DMS79 treated with DMSO at 0.1 percent for 48 hours (cell line): Measurements from ENCODE around the gene ADAMTS14.
A peak's percentile ranks its signal among the peaks of the same experiment; 100 is the strongest.
"Not testable (repeated sequence)": the region's sequence is repeated elsewhere in the genome, so short reads cannot be mapped to it uniquely, and the experiment has no call there.

Experiments used
- DNase-seq: peaks from one replicate; lab custom pipeline; 2025; lab: John Stamatoyannopoulos, UW

Gene ADAMTS14, protein sequence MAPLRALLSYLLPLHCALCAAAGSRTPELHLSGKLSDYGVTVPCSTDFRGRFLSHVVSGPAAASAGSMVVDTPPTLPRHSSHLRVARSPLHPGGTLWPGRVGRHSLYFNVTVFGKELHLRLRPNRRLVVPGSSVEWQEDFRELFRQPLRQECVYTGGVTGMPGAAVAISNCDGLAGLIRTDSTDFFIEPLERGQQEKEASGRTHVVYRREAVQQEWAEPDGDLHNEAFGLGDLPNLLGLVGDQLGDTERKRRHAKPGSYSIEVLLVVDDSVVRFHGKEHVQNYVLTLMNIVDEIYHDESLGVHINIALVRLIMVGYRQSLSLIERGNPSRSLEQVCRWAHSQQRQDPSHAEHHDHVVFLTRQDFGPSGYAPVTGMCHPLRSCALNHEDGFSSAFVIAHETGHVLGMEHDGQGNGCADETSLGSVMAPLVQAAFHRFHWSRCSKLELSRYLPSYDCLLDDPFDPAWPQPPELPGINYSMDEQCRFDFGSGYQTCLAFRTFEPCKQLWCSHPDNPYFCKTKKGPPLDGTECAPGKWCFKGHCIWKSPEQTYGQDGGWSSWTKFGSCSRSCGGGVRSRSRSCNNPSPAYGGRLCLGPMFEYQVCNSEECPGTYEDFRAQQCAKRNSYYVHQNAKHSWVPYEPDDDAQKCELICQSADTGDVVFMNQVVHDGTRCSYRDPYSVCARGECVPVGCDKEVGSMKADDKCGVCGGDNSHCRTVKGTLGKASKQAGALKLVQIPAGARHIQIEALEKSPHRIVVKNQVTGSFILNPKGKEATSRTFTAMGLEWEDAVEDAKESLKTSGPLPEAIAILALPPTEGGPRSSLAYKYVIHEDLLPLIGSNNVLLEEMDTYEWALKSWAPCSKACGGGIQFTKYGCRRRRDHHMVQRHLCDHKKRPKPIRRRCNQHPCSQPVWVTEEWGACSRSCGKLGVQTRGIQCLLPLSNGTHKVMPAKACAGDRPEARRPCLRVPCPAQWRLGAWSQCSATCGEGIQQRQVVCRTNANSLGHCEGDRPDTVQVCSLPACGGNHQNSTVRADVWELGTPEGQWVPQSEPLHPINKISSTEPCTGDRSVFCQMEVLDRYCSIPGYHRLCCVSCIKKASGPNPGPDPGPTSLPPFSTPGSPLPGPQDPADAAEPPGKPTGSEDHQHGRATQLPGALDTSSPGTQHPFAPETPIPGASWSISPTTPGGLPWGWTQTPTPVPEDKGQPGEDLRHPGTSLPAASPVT

DNA sequence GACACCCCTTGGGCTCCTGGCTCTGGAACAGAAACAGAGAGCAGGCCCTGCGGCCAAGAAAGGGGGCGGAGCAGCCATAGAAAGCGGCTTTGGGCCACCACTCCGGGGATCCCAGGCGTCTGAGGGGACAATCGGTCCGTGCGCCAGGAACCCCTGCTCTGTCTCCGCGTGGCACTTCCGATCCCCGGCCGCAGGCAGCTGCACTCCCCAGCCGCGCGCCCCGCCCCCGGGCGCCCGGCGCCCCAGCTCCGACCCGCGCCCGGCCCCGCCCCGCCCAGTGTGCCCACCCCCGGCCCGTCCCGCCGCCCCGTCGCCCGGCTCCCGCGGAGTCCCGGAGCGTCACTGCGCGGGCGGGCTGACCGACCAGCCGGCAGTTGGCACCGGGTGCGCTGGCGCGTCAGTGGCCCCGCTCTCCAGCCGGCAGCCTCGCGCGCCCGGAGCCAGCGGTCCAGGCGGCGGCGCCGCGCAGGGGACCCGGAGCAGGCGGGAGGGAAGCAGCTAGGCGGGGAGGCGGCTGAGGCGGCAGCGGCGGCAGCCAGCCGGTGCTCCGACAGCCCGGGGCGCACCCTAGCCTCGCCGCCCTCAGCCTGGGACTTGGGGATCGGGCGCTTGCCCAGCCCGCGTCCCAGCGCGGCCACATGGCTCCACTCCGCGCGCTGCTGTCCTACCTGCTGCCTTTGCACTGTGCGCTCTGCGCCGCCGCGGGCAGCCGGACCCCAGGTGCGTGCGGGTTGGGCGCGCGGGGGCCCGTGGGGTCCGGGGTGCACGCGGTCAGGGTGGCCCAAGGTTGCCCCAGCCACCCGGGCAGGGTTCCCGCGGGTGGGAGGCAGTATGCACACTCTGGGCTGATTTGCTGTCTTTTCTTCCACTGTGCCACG, at the start of gene ADAMTS14:
Gene ADAMTS14 (plus strand): TSS at position 342 of the 878 bp plus-strand sequence. CDS start 297 bp downstream, at position 639.
- peak; percentile 25 for DNase-seq

DNA sequence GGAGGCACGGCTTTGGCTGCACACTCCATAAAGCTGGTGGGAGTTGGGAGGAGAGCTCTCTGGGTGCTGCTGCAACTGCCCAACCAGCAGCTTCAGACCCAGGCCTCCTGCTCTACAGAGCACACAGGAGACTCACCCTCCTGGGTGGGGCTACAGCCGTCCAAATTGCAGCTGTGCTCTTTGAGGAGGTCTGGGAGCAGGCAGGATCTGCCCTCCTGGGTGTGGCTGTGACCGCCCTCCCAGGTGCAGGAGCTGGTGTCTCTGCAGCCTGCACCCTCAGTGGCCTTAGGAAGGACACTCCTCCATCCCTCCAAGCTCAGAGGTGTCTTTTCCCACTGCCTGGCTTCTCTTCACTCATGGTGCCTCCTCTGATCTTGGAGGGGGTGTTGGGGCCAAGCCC, 49.8 kb upstream of the ADAMTS14 start:
- no peak for DNase-seq

DNA sequence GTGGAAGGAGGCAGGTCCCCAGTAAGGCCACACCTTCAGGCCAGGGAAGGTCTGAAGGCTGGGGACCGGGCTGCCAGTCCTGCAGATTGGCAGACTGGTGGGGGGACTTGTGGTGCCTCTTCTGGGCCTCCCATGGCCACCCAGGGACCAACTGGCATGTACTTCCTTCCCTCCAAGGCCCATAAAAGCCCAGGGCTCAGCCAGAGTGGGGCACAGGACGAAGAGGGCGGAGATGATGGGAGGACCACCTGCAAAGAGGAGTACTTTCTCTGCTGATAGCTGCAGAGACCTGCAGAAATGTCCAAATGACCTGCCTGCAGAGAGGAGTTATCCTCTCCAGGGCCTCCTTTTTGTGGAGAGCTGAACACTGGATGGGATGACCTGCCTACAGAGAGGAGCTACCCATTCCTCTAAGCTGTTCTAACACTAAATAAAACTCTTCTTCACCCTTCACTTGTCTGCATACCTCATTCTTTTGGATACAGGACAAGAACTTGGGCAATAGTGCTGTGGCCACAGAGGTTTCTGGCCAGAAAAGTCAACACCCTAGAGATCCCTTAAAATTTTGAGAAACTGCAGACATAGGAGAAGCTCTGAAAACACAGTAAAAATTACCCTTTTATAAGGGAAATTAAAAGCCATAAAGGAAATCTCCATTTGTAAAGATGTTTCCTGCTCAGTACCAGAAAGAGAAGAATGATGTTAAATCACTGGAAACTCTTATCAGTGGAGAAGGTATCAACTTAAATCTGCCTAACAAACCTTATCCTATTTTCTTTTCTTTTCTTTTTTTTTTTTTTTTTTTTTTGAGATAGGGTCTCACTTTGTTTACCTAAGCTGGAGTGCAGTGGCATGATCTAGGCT, 49.1 kb upstream of the ADAMTS14 start:
- no peak for DNase-seq

DNA sequence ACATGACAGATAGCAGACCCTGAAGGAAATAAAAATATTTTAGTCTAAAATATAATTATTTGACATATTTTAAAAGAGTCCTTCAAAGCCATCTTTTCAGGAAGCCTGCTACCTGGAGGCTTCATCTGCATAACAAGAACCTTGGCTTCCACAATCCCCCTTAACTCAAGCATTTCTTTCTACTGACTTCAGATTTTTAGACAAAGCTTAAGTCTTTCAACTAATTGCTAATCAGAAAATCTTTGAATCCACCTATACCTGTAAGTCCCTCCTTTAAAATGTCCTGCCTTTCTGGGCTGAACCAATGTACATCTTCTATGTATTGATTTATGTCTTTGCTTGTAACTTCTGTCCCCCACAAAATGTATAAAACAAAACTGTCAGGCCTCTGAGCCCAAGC, 46.2 kb upstream of the ADAMTS14 start:
- no peak for DNase-seq

DNA sequence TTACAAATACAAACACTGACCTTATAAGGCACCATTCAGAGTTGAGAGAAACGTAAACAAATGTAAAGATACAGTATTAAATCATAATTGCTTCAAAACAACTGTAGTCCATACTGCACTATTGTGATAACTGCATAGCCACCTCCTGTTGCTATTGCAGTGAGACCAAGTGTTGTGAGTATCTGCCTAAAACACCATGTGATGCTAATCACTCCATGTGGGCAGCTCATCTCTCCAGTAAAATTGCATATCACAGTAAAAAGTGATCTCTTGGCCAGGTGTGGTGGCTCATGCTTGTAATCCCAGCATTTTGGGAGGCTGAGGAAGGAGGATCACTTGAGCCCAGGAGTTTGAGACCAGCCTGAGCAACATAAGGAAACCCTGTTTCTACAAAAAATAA, 43.0 kb upstream of the ADAMTS14 start:
- DNase-seq = no peak

DNA sequence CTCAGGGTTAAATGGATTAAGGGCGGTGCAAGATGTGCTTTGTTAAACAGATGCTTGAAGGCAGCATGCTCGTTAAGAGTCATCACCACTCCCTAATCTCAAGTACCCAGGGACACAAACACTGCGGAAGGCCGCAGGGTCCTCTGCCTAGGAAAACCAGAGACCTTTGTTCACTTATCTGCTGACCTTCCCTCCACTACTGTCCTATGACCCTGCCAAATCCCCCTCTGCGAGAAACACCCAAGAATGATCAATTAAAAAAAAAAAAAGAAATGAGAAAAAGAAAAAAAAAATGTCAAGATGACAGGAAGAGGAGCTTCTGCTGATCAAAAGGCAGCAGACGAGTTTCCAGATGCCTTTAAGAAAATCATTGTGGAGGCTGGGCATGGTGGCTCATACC, 40.6 kb upstream of the ADAMTS14 start:
- DNase-seq = not testable (repeated sequence)

DNA sequence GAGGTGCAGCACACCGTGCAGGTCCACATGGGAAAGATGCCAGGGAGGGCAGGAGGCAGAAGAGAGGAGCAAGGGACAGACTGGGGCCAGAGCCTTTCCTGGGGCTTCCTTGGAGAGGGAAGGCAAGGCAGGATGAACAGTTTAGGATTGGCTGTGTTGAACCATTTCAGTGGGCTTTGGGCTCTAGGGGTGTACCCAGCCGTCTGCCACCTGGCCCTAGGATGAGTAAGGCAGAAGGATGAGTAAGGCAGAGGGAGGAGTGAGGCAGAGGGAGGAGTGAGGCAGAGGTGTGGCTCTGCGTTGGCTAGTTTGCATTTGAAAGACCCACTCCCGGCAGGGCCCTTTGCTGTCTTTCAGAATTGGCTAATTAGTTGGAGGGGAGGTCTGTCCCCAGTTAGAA, 38.3 kb upstream of the ADAMTS14 start:
- DNase-seq = no peak

DNA sequence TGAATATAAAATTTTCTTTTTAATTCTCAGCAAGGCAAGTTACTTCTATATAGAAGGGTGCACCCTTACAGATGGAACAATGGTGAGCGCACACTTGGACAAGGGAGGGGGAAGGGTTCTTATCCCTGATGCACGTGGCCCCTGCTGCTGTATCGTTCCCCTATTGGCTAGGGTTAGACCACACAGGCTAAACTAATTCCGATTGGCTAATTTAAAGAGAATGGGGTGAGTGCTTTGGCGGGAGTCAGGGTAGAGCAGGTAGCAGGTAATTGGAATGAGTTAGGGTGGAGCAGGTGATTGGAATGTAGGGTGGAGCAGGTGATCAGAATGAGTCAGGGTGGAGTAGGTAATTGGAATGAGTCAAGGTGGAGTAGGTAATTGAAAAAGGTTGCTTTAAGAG, 37.8 kb upstream of the ADAMTS14 start:
- not testable (repeated sequence) for DNase-seq

DNA sequence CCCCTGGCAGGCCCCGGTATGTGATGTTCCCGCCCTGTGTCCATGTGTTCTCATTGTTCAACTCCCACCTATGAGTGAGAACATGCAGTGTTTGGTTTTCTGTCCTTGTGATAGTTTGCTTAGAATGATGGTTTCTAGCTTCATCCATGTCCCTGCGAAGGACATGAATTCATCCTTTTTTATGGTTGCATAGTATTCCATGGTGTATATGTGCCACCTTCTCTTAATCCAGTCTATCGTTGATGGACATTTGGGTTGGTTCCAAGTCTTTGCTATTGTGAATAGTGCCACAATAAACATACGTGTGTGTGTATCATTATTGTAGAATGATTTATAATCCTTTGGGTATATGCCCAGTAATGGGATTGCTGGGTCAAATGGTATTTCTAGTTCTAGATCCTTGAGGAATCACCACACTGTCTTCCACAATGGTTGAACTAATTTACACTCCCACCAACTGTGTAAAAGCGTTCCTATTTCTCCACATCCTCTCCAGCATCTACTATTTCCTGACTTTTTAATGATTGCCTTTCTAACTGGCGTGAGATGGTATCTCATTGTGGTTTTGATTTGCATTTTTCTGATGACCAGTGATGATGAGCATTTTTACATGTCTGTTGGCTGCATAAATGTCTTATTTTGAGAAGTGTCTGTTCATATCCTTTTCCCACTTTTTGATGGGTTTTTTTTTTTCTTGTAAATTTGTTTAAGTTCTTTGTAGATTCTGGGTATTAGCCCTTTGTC, 32.5 kb upstream of the ADAMTS14 start:
- not testable (repeated sequence) for DNase-seq

DNA sequence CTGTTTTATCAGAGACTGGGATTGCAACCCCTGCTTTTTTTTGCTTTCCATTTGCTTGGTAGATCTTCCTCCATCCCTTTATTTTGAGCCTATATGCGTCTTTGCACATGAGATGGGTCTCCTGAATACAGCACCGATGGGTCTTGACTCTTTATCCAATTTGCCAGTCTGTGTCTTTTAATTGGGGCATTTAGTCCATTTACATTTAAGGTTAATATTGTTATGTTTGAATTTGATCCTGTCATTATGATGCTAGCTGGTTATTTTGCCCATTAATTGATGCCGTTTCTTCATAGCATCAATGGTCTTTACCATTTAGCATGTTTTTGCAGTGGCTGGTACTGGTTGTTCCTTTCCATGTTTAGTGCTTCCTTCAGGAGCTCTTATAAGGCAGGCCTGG, 29.0 kb upstream of the ADAMTS14 start:
- not testable (repeated sequence) for DNase-seq

DNA sequence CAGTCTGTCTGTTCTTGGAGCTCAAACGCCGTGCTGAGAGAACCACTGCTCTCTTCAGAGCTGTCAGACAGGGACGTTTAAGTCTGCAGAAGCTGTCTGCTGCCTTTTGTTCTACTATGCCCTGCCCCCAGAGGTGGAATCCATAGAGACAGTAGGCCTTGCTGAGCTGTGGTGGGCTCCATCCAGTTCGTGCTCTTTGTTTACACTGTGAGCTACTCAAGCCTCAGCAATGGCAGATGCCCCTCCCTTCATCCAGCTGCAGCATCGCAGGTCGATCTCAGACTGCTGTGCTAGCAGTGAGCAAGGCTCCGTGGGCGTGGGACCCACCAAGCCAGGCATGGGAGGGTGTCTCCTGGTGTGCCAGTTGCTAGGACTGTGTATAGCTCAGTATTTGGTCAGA, 27.3 kb upstream of the ADAMTS14 start:
- not testable (repeated sequence) for DNase-seq

DNA sequence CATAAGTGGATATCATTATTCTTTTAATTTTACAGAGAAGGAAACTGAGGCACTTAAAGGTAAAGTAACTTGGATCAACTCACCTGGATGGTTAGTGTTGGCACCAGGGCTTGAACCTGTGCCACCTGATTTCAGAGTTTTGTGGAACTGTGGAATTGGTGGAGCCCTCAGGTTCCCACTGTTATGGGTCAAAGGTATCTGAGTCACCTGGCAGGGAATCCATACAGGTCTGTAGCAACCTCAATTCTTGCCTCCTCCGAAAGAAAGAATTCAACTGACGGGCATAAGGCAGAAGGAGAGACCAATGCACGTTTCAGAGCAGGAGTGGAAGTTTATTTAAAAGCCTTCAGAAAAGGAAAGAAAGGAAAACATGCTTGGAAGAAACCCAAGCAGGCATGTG, 25.2 kb upstream of the ADAMTS14 start:
- no peak for DNase-seq

DNA sequence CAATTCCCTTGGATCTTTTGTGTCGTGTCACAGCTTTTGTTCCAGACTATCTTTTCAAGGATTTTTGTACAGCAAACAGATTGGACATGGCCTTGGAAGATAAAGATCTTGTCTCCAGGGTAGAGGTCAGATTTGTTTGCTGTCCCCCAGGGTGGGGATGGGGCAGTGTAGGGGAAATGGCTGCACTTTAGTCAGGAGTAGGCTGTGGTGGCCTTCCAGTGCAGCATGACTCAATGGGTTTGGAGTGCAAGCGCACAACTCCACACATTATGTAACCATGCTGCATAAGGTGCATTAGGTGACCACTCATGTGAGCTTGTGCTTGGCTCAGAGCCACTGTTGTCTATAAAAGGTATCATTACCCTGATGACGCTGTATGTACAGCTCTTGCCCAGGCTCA, 23.9 kb upstream of the ADAMTS14 start:
- DNase-seq = no peak

DNA sequence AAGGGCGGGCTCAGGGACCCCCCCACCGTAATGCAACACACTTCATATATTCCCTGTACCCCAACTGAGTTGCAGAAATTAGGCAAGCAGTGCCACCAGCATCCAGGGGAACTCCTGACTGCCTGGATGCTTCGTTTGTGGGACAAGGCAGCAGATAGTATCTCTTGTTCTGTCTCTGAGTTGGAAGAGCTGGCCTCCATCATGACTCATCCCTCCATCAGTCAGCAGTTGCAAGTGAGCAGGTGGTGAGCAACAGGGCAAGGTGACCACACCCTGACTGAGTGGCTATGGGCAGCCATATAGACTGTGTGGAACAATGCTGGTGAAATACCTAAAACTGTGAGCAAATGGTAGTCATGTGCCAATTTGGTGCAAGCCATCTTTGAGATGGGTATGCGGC, 22.8 kb upstream of the ADAMTS14 start:
- DNase-seq = no peak

DNA sequence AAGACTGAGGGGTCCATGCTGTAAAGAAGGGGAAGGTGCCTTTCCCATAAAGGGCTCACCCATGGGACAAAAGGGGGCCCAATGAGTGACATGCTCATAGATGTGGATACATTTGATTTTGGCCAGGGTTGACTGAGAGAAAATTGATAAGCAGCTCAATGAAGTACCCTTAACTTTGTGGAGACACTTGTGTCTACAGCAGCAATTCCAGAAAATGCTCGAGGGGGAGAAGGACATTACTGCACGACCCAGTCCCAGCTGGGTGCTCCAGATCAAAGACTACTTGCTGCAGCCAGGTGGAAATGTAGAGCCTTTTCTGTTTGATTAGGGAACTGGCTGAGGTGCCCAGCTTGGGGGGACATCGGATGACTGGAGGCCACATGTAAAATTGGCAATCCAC, 22.2 kb upstream of the ADAMTS14 start:
- no peak for DNase-seq

DNA sequence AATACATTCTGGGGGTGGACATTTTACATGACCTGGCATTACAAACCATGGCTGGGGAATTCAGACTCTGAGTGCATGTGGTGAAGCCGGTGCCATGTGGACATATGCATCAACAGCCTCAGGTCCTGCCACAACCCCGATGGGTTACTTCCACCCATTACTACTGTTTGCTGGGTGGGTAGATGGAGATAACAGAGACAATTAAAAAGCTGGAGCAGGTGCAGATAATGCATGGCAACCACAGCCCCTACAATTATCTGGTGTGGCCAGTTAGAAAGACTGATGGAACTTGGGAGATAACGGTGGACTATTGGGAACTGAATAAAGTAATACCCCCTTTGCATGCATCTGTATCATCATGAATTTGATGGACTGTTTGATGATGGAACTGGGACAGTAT, 21.6 kb upstream of the ADAMTS14 start:
- DNase-seq = no peak

DNA sequence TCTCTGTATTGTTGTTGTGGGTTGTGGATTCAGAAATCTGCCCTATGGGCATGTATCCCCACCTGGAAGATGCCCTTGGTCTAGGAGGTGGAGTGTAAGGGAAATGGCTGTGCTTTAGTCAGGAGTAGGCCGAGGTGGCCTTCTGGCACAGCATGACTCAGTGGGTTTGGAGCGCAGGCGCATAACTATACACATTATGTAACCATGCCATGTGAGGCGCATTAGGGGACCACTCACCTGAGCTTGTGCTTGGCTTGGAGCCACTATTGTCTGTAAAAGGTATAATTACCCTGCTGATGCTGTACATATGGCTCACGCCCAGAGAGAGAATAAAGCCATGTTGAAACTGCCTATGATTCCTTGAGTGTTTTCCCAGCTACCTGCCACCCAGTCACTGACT, 20.6 kb upstream of the ADAMTS14 start:
- no peak for DNase-seq

DNA sequence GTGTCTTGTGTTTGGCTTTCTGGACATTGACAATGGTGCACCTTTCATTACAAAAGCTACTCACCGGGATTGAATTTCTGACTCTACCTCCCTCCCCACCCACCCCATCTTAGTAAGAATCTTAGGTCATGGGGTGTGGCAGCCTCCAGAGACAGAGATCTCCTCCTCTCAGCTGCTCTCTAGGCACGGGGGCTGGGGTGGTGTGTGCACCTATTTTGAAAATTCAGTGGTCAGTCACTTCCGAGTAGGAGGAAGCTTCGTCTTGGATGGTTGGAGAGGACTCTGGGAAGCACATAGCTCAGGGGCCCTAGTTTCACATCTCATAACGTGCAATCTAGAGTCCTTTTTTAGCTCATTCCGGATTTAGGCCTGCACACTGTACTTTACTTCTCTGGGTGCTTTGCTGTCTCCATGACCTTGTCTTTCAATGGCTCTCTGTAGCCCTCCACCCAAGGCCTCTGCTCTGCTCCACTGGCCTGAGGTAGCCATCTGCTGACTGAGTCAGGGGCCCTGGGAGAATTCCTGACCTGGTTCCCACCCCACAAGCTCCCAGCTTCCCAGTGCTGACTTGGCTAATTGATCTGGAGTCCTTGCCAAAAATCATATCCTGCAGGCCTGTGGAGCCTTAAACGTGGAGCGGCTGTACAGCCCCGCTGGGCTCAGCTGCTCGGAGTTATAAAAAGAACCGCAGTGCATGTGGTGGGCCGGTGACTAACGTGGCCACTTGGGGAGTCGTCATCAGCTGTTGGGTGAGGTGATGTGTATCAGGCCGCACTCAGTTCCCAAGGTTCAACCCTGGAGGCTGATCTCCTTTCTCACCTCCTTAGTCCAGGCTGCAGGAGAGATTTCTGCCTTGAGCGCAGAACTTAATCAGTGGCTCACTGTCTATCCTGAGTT, 19.3 kb upstream of the ADAMTS14 start:
- DNase-seq = no peak

DNA sequence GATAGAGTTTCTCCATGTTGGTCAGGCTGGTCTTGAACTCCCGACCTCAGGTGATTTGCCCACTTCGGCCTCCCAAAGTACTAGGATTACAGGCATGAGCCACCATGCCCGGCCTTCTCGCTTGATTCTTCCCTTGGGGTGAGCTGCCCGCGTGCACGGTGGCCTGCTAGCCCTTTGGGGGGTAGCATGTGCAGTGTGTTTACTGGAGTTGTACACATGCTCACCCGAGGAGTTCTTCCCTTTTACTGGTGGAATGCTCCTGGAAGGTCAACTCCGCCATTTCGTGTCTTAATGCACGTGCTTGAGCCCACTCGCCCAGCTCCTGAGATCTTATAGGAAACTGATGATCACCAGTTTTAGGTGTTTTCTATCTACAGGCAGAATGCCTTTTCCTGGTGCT, 17.0 kb upstream of the ADAMTS14 start:
- no peak for DNase-seq
